Astrocyte (in vitro differentiated cells and primary cell): ENCODE measurements around the gene RGS14. TPM values are rescaled to one million over a fixed set of nuclear protein-coding genes. Genes with fewer than 3 reads are reported as not detected.

Experiments used
- DNase-seq: peaks from one replicate; pipeline ENCODE4 v3.0.0-alpha.2; 2010; ENCODE audit warnings: low read depth
- FAIRE-seq: peaks from 2 replicates; lab custom pipeline; 2011; peaks lifted over from hg19 to GRCh38; lab: Jason Lieb, UNC
- H2AFZ ChIP-seq: 2 replicates; pipeline ENCODE4 v1.6.0; 2012; ENCODE audit warnings: low read depth, low read length, inconsistent platforms
- H3K27ac ChIP-seq: 2 replicates; pipeline ENCODE4 v1.5.1; 2011; ENCODE audit warnings: low read depth, low read length, inconsistent platforms
- H3K27me3 ChIP-seq: 2 replicates; pipeline ENCODE4 v1.6.0; 2011; ENCODE audit warnings: low read length, inconsistent platforms; ENCODE audit not compliant: insufficient read depth
- H3K36me3 ChIP-seq: 2 replicates; pipeline ENCODE4 v1.5.1; 2011; ENCODE audit warnings: low read length, inconsistent platforms; ENCODE audit not compliant: insufficient read depth
- H3K4me1 ChIP-seq: 2 replicates; pipeline ENCODE4 v1.5.1; 2011; ENCODE audit warnings: low read length, inconsistent platforms; ENCODE audit not compliant: insufficient read depth
- H3K4me2 ChIP-seq: 2 replicates; pipeline ENCODE4 v1.6.0; 2012; ENCODE audit warnings: low read length, inconsistent platforms
- H3K4me3 ChIP-seq: 2 replicates; pipeline ENCODE4 v1.5.1; 2011; ENCODE audit warnings: low read depth, mild to moderate bottlenecking, low read length, inconsistent platforms; ENCODE audit not compliant: insufficient read depth
- H3K79me2 ChIP-seq: 2 replicates; pipeline ENCODE4 v1.6.0; 2012; ENCODE audit warnings: mild to moderate bottlenecking, low read length, inconsistent platforms; ENCODE audit not compliant: insufficient read depth
- H3K9ac ChIP-seq: 2 replicates; pipeline ENCODE4 v1.6.0; 2012; ENCODE audit warnings: mild to moderate bottlenecking, low read length, inconsistent platforms
- H3K9me3 ChIP-seq: 2 replicates; pipeline ENCODE4 v1.5.1; 2012; ENCODE audit warnings: low read depth, mild to moderate bottlenecking, low read length, inconsistent platforms; ENCODE audit not compliant: insufficient read depth
- H4K20me1 ChIP-seq: 2 replicates; pipeline ENCODE4 v1.6.0; 2012; ENCODE audit warnings: low read length, inconsistent platforms; ENCODE audit not compliant: insufficient read depth
- H3K27ac Mint-ChIP-seq: one replicate; pipeline ENCODE4 v1.8.0; 2021; ENCODE audit warnings: mild to moderate bottlenecking, mixed read lengths; ENCODE audit not compliant: unreplicated experiment
- H3K27me3 Mint-ChIP-seq: one replicate; pipeline ENCODE4 v1.8.0; 2021; ENCODE audit warnings: low read depth, mixed read lengths; ENCODE audit not compliant: unreplicated experiment
- H3K36me3 Mint-ChIP-seq: one replicate; pipeline ENCODE4 v1.8.0; 2021; ENCODE audit warnings: low read depth, mixed read lengths; ENCODE audit not compliant: unreplicated experiment
- H3K4me1 Mint-ChIP-seq: one replicate; pipeline ENCODE4 v1.8.0; 2021; ENCODE audit warnings: low read depth, mixed read lengths; ENCODE audit not compliant: unreplicated experiment
- H3K4me3 Mint-ChIP-seq: one replicate; pipeline ENCODE4 v1.8.0; 2021; ENCODE audit warnings: mild to moderate bottlenecking, moderate library complexity, mixed read lengths; ENCODE audit not compliant: unreplicated experiment
- H3K9me3 Mint-ChIP-seq: one replicate; pipeline ENCODE4 v1.8.0; 2021; ENCODE audit warnings: mild to moderate bottlenecking, mixed read lengths; ENCODE audit not compliant: unreplicated experiment
- CTCF ChIP-seq: IDR thresholded peaks from 2 replicates; pipeline ENCODE4 v1.5.1; 2011; ENCODE audit warnings: low read depth, mild to moderate bottlenecking, inconsistent platforms, low read length, moderate library complexity; ENCODE audit not compliant: insufficient read depth
- EZH2 ChIP-seq: IDR thresholded peaks from 2 replicates; pipeline ENCODE4 v1.6.1; 2012; ENCODE audit warnings: mild to moderate bottlenecking, low read length, inconsistent platforms; ENCODE audit not compliant: insufficient read depth
- total RNA-seq: library from RNA; stranded (reverse); gene quantifications from 2 replicates; pipeline ENCODE4 v1.2.1, GENCODE V29; 2021

Gene RGS14
- total RNA-seq, 1 donor from 2014 or later = 7.8 TPM

DNA sequence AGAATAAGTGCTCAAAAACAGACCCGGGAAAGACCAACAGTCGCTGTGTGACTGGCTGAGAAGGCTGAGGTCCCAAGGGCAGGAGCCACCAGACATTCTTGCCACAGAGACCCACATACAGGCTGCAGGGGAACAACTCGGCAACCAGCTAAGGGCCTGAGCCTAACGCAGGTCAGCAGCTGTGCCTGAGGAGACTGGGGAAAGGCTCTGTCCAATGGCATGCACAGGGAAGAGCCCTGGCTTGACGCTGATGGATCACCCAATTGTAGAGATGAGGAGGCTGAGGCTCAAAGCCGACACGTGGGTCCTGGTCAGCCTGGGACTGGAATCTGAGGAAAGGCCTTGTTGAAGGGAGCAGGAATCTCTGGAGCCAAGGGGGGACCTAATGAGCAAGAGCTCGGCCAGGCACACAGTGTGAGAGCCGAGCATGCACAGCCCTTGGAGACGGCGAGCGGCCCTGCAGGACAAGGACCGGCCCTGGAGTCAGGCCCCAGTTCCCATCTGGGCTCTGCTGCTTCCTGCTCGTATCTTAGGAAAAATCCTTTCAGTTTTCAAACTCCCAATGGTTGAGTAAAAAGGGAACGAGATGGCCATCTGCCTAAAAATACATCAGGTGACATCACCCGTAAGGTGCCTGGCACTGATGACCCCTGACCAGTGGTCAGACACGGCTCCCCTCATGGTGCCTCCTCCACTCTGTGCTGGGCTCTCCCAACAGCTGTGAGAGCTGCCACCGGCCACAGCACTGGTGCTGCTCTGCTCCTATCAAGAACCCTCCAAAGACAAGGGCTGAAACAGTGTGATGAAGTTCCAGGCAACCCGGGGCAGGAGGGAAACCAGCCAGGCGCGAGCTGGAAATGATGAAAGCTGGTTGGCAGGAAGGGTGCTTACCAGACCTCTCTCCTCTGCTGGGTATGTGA is 22.7 kb upstream of the RGS14 start:
- Mint-ChIP-seq H3K4me1 (no peaks in the 10 kb centered on the region), H3K36me3 (peaks cover 18% of the 10 kb centered on the region), H3K9me3 (no peaks in the 10 kb centered on the region)

DNA sequence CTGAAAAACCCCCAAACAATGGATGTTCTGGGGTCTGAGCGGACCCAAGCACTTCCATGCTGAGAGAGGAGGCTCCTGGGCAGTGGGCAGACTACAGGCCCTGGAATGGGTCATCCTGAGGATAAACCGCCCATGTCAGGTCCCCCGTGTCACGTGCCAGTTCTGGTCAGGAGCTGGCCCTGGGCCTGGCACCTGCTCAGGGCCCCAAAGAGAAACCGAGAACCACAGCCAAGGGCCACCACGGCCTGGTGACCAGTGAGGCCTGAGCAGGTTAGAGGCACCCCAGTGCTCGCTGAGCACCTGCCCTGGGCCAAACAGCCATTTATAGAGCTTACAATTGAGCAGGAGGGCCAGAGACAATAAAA is 22.0 kb upstream of the RGS14 start:
- H3K4me1 ChIP-seq = no peaks in the 10 kb centered on the region
- peaks cover 28% of the 10 kb centered on the region for H3K79me2 ChIP-seq
- Mint-ChIP-seq H3K27me3 (no peaks in the 10 kb centered on the region), H3K9me3 (no peaks in the 10 kb centered on the region), H3K4me3 (no peak overlapping the region), H3K36me3 (peaks cover 16% of the 10 kb centered on the region), H3K27ac (no peak overlapping the region), H3K4me1 (no peaks in the 10 kb centered on the region)
- no peak overlapping the region for H2AFZ ChIP-seq
- no peak overlapping the region for H3K4me2 ChIP-seq
- no peaks in the 10 kb centered on the region for H3K27me3 ChIP-seq
- FAIRE-seq = no peak
- peaks cover 69% of the 10 kb centered on the region for H4K20me1 ChIP-seq
- no peak overlapping the region for H3K4me3 ChIP-seq
- H3K9ac ChIP-seq = no peak overlapping the region
- H3K9me3 ChIP-seq = no peaks in the 10 kb centered on the region
- DNase-seq = no peak
- no peak for TF ChIP-seq CTCF
- TF ChIP-seq EZH2 = no peak
- H3K27ac ChIP-seq = no peak overlapping the region
- H3K36me3 ChIP-seq = peaks cover 14% of the 10 kb centered on the region

More for the DNA sequence above, 22.7 kb upstream of the RGS14 start:
- Histone ChIP-seq H3K4me2 (no peak overlapping the region), H3K27ac (no peak overlapping the region), H4K20me1 (peaks cover 65% of the 10 kb centered on the region), H3K9me3 (no peaks in the 10 kb centered on the region), H3K9ac (no peak overlapping the region), H2AFZ (no peak overlapping the region), H3K36me3 (peaks cover 14% of the 10 kb centered on the region), H3K4me3 (no peak overlapping the region), H3K4me1 (no peaks in the 10 kb centered on the region), H3K79me2 (peaks cover 24% of the 10 kb centered on the region), H3K27me3 (no peaks in the 10 kb centered on the region)
- Mint-ChIP-seq H3K27me3 (no peaks in the 10 kb centered on the region), H3K4me3 (no peak overlapping the region), H3K27ac (no peak overlapping the region)
- no peak for FAIRE-seq
- no peak for TF ChIP-seq CTCF
- TF ChIP-seq EZH2 = no peak
- no peak for DNase-seq

DNA sequence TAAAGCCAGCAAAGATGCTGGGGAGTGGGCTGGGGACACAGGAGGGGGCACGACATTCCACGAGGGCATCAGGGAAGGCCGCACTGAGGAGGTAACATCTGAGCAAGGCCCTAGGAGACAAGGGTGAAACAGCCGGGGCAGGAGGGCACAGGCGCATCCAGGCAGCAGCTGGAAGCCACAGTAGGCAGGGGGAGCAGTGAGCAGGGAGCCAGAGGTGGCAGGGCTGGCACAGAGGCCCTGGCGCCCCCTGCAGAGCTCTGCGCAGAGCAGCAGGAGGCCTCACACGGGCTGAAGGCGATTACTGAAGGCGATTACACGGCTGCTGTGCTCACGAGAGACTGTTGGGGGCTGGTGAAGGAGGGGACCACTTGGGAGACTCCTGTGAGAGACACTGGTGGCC is 21.6 kb upstream of the RGS14 start:
- no peaks in the 10 kb centered on the region for H3K9me3 ChIP-seq
- no peaks in the 10 kb centered on the region for H3K4me1 ChIP-seq
- peaks cover 67% of the 10 kb centered on the region for H4K20me1 ChIP-seq
- DNase-seq = no peak
- peaks cover 14% of the 10 kb centered on the region for H3K36me3 ChIP-seq
- no peaks in the 10 kb centered on the region for H3K27me3 Mint-ChIP-seq
- no peak for FAIRE-seq
- H3K9ac ChIP-seq = no peak overlapping the region
- no peak overlapping the region for H3K4me2 ChIP-seq
- TF ChIP-seq EZH2 = no peak
- TF ChIP-seq CTCF = no peak
- no peak overlapping the region for H3K4me3 ChIP-seq
- no peaks in the 10 kb centered on the region for H3K27me3 ChIP-seq
- H3K36me3 Mint-ChIP-seq = peaks cover 15% of the 10 kb centered on the region
- no peak overlapping the region for H3K27ac ChIP-seq
- H2AFZ ChIP-seq = no peak overlapping the region
- no peak overlapping the region for H3K4me3 Mint-ChIP-seq
- H3K27ac Mint-ChIP-seq = no peak overlapping the region
- no peaks in the 10 kb centered on the region for H3K9me3 Mint-ChIP-seq
- H3K79me2 ChIP-seq = peaks cover 28% of the 10 kb centered on the region
- no peaks in the 10 kb centered on the region for H3K4me1 Mint-ChIP-seq
